NB4 (cell line): ENCODE data around the gene GPR153.
"Not testable (repeated sequence)": the region's sequence is repeated elsewhere in the genome, so short reads cannot be mapped to it uniquely, and the experiment has no call there.

ENCODE experiments used
- DNase-seq: peaks from one replicate; pipeline ENCODE4 v3.0.0; 2010; ENCODE audit warnings: low read depth
- H3K4me3 ChIP-seq: one replicate; pipeline ENCODE4 v1.5.1; 2011; ENCODE audit warnings: mild to moderate bottlenecking, low read depth, low read length, moderate library complexity
- MAX ChIP-seq: IDR thresholded peaks from 2 replicates; pipeline ENCODE4 v1.6.1; 2011; ENCODE audit warnings: low read depth, low read length
- MYC ChIP-seq: IDR thresholded peaks from 2 replicates; pipeline ENCODE4 v1.6.1; 2011; ENCODE audit warnings: low read depth, low read length
- POLR2A ChIP-seq: IDR thresholded peaks from 2 replicates; pipeline ENCODE4 v1.6.1; 2011; ENCODE audit warnings: mild to moderate bottlenecking; ENCODE audit not compliant: insufficient read length; ENCODE audit errors: extremely low read depth
- TF ChIP-seq, protein P1 (sequence below): IDR thresholded peaks from one replicate; pipeline ENCODE4 v1.5.1; 2012; ENCODE audit warnings: low read depth, low read length

GPR153 gene

GRCh38 chr1:6225651-6226050 is 35.2 kb downstream of the GPR153 start:
- no peak for TF ChIP-seq MYC
- no peak for TF ChIP-seq POLR2A
- TF ChIP-seq MAX, result no peak
- no peak overlapping the region for H3K4me3 ChIP-seq
- no peak for DNase-seq

DNA sequence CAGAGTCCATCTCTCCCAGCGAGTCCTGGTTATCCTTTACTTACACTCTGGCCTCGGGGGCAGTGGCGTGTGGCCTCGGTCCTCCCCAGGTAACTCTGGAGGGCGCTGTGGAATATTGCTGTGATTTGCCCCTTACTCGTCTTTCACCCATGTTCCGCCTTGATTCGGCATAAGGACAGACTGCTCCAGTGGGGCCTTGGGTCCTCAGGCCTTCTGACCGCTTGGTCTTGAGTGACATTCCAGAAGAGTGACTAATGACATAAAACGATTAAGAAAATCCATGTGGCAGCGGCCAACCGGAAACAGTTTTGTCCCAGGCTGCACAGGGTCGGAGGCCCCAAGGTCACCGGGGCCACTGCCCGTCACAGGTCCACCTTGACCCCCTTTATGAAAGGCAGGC is 36.2 kb downstream of the GPR153 start:
- TF ChIP-seq POLR2A (no peak), MAX (no peak), MYC (no peak)
- TF ChIP-seq, protein P1, sequence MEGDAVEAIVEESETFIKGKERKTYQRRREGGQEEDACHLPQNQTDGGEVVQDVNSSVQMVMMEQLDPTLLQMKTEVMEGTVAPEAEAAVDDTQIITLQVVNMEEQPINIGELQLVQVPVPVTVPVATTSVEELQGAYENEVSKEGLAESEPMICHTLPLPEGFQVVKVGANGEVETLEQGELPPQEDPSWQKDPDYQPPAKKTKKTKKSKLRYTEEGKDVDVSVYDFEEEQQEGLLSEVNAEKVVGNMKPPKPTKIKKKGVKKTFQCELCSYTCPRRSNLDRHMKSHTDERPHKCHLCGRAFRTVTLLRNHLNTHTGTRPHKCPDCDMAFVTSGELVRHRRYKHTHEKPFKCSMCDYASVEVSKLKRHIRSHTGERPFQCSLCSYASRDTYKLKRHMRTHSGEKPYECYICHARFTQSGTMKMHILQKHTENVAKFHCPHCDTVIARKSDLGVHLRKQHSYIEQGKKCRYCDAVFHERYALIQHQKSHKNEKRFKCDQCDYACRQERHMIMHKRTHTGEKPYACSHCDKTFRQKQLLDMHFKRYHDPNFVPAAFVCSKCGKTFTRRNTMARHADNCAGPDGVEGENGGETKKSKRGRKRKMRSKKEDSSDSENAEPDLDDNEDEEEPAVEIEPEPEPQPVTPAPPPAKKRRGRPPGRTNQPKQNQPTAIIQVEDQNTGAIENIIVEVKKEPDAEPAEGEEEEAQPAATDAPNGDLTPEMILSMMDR, result no peak
- no peak for DNase-seq

DNA sequence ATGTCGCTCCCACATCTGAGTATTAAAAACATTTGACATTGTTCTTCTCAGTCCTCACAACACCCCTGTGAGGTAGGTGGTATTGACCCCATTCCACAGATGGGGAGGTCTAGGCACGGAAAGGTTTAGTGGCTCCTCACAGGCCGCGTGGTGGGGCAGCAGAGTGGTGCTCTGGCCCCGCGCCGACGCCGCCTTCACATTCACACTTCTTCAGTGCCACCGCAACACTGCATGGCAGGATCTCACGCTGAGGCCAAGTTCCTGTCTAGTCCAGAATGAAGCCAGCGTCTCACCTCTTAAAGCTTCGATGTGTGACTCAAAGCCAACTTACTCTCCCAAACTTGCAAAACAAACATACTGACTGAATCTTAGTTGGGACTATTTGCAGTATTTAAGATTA is 37.3 kb downstream of the GPR153 start:
- no peak overlapping the region for H3K4me3 ChIP-seq
- TF ChIP-seq POLR2A, result no peak
- no peak for TF ChIP-seq MAX
- no peak for TF ChIP-seq MYC
- TF ChIP-seq, protein P1, result no peak
- no peak for DNase-seq

More for the DNA sequence above, 36.2 kb downstream of the GPR153 start:
- H3K4me3 ChIP-seq, result no peak overlapping the region

DNA sequence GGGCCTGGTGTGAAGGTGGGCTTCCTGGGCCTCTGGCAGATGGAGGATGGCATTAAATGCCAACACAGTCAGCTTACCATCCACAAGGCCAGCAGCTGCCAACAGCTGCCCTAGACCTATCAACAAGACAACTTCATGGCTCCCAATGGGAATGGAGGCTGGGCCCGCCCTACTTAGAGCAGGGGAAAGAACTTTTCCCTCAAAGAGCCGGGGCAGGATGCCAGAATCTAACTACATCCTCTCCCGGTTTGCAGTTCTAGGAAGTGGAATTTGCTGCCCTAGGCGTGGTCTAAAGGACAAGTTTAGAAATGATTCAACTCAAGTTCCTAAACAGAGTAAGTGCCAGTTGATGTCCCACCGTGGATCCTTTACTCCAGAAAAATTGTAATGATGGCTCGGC is 38.3 kb downstream of the GPR153 start:
- no peak for DNase-seq
- H3K4me3 ChIP-seq, result no peak overlapping the region
- TF ChIP-seq MAX, result no peak
- no peak for TF ChIP-seq POLR2A
- no peak for TF ChIP-seq MYC
- TF ChIP-seq, protein P1, result no peak

DNA sequence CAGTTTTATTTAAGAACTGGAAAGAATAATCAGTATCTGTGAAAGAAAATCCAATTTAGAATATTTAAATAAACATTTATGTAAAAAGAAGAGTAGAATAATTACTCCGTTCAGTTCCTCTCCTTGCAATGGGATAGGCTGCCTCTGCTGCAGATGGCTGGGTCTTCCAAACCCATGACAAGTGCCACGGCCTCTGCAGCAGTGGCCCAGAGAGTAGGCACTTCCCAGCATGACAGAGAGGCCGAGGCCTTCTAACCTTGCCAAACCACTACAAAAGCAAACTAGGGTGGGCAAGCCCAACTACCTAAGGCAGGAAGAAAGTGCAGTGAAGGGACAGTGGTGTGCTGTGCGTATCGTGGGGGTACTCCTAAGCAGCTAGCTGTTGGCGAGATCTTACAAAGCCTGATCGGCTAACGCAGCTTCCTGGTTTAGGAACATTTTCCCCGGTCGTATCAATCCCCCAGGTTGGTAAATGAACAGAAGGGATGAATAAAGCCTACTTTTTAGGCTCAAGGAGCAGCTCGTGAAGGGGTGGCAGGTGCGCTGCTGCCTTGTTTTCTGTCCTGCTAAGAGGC is 39.6 kb downstream of the GPR153 start:
- TF ChIP-seq, protein P1, result no peak
- no peak for TF ChIP-seq MAX
- no peak for TF ChIP-seq POLR2A
- no peak for TF ChIP-seq MYC
- no peak for DNase-seq
- no peak overlapping the region for H3K4me3 ChIP-seq

DNA sequence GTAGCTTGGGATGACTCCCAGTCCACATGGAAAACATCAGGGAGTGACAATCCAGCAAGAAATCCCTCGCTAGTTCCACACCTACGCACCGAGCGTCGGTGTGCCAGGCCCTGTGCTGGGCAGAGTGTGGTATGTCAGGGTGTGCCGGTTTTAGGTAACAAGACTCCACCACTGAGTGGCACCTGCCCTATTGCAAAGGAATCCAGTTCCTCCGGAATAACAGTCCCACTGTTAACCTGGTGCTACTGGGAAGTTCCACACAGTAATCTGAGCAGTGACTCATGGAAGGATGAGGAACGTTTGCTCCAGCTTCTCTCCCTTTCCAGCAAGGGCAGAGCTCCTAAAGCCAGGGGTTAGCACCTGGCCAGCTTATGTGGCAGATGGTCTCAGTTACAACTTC is 40.7 kb downstream of the GPR153 start:
- no peak overlapping the region for H3K4me3 ChIP-seq
- TF ChIP-seq, protein P1, result no peak
- TF ChIP-seq POLR2A (no peak), MAX (no peak), MYC (no peak)
- DNase-seq, result no peak

GRCh38 chr1:6219641-6220040 is 41.3 kb downstream of the GPR153 start:
- not testable (repeated sequence) for H3K4me3 ChIP-seq, DNase-seq
